Caco-2 (cell line): ENCODE data around the gene C16orf74. TPM values are rescaled to one million over a fixed set of nuclear protein-coding genes. Genes with fewer than 3 reads are reported as not detected.
A peak's percentile ranks its signal among the peaks of the same experiment; 100 is the strongest.

ENCODE experiments used
- BruUV-seq: library from RNA; stranded (reverse); fragments of 400-500 nt; replicated peaks from 2 replicates; lab custom pipeline; 2021; lab: Mats Ljungman, UMichigan
- CTCF ChIA-PET: fragments of 300-600 bp; sonication (Branson Sonifier 250); formaldehyde crosslinking; loops from one replicate; lab custom pipeline; 2022; ENCODE audit warnings: antibody characterized with exemption; lab: Charles Lee
- POLR2A ChIA-PET: fragments of 300-600 bp; sonication (Branson Sonifier 250); formaldehyde crosslinking; loops from one replicate; lab custom pipeline; 2022; ENCODE audit warnings: antibody characterized with exemption; lab: Charles Lee
- DNase-seq, 2 experiments: peaks; one replicate each; pipeline versions ENCODE4 v3.0.0 to v3.0.0-alpha.2; 2020 to 2022
- H3K27me3 ChIP-seq: replicated peaks from 2 replicates; pipeline ENCODE4 v1.6.0; 2011; ENCODE audit warnings: low read length; ENCODE audit not compliant: control insufficient read depth, insufficient read depth
- H3K36me3 ChIP-seq: 2 replicates; pipeline ENCODE4 v1.5.1; 2011; ENCODE audit warnings: low read length; ENCODE audit not compliant: control insufficient read depth, insufficient read depth
- H3K4me1 ChIP-seq: fragments of 250-450 bp; sonication (Bioruptor Pico); 2 replicates; pipeline ENCODE4 v1.5.1; 2020; ENCODE audit warnings: mild to moderate bottlenecking
- H3K4me3 ChIP-seq: 2 replicates; pipeline ENCODE4 v1.5.1; 2011; ENCODE audit warnings: low read depth, mild to moderate bottlenecking, control low read depth, low read length
- H3K9me3 ChIP-seq: fragments of 250-450 bp; sonication (Bioruptor Pico); 2 replicates; pipeline ENCODE4 v1.5.1; 2020; ENCODE audit warnings: mild to moderate bottlenecking, moderate library complexity
- H3K27ac Mint-ChIP-seq: one replicate; pipeline ENCODE4 v1.8.0; 2022; ENCODE audit warnings: mixed read lengths; ENCODE audit not compliant: unreplicated experiment
- H3K27me3 Mint-ChIP-seq: one replicate; pipeline ENCODE4 v1.8.0; 2022; ENCODE audit warnings: mixed read lengths; ENCODE audit not compliant: insufficient read depth, unreplicated experiment
- H3K36me3 Mint-ChIP-seq: one replicate; pipeline ENCODE4 v1.8.0; 2022; ENCODE audit warnings: mild to moderate bottlenecking, mixed read lengths; ENCODE audit not compliant: insufficient read depth, unreplicated experiment
- H3K4me1 Mint-ChIP-seq: one replicate; pipeline ENCODE4 v1.8.0; 2022; ENCODE audit warnings: low read depth, mixed read lengths; ENCODE audit not compliant: unreplicated experiment
- H3K4me3 Mint-ChIP-seq: one replicate; pipeline ENCODE4 v1.8.0; 2022; ENCODE audit warnings: mild to moderate bottlenecking, moderate library complexity, mixed read lengths; ENCODE audit not compliant: unreplicated experiment
- H3K9me3 Mint-ChIP-seq: one replicate; pipeline ENCODE4 v1.8.0; 2022; ENCODE audit warnings: mixed read lengths; ENCODE audit not compliant: unreplicated experiment
- CTCF ChIP-seq, 2 experiments: fragments of 200-600 bp in 1 of 2; IDR thresholded peaks; 1 replicate in 1 of 2; 2 replicates in 1 of 2; pipeline versions ENCODE4 v1.5.1 to v1.8.0; 2011 to 2022; ENCODE audit warnings: antibody characterized with exemption in 1 of 2, control low read depth in 1 of 2, inconsistent platforms in 1 of 2, low read depth in 1 of 2, low read length in 1 of 2, mild to moderate bottlenecking in 1 of 2, moderate library complexity in 1 of 2; ENCODE audit not compliant: insufficient read depth in 1 of 2, severe bottlenecking in 1 of 2, unreplicated experiment in 1 of 2
- intact Hi-C: fragments of 100-400 bp; cut with micrococcal nuclease; formaldehyde crosslinking; loops from one replicate; pipeline ENCODE4 v1.10.0; 2022; ENCODE audit not compliant: unreplicated experiment
- total RNA-seq: library from RNA; stranded (reverse); gene quantifications from 2 replicates; pipeline ENCODE4 v1.2.3, GENCODE V29; 2022

The C16orf74 gene
- total RNA-seq, 1 experiment from 2014 or later, result 4.0 TPM

GRCh38 chr16:85687651-85688471 is 63.0 kb downstream of the C16orf74 start:
- Mint-ChIP-seq H3K4me3 (peak overlapping the region; percentile 79), H3K9me3 (no peaks in the 10 kb centered on the region), H3K36me3 (peaks cover 49% of the 10 kb centered on the region), H3K27me3 (no peaks in the 10 kb centered on the region), H3K27ac (peak overlapping the region; percentile 66), H3K4me1 (peaks cover 24% of the 10 kb centered on the region)
- no peak for DNase-seq
- CTCF ChIA-PET, result interaction anchor here (0.9 to 2.7 kb wide), 3 partner anchors 12 to 37 kb away, joined by 3 to 16 read pairs (median 5); no protein-coding TSS in a partner anchor
- TF ChIP-seq CTCF (IDR thresholded peaks at IDR 0.05; ENCODE audit: insufficient read depth in 1 of 2, low read depth in 1 of 2, low read length in 1 of 2, severe bottlenecking in 1 of 2, unreplicated experiment in 1 of 2), result no peak
- Histone ChIP-seq H3K27me3 (no peaks in the 10 kb centered on the region), H3K4me3 (peak overlapping the region; percentile 96), H3K4me1 (peaks cover 32% of the 10 kb centered on the region), H3K9me3 (no peaks in the 10 kb centered on the region), H3K36me3 (peaks cover 3% of the 10 kb centered on the region; the same call in 1 of the 2 replicates)
- POLR2A ChIA-PET, result interaction anchor here (1.1 kb wide), 1 partner anchor 9 kb away, joined by 3 read pairs; no protein-coding TSS in a partner anchor
- BruUV-seq, result no TSS peak
- intact Hi-C loops, result loop anchor here (5.0 kb wide), 1 partner anchor 209 kb away; the partner anchor contains the start of gene IRF8

- Histone ChIP-seq H3K36me3 (peaks cover 3% of the 10 kb centered on the region; the same call in 1 of the 2 replicates), H3K9me3 (no peaks in the 10 kb centered on the region), H3K4me1 (peaks cover 32% of the 10 kb centered on the region), H3K27me3 (no peaks in the 10 kb centered on the region), H3K4me3 (no peak overlapping the region)
- BruUV-seq, result no TSS peak
- no peak overlapping the region for H3K27ac Mint-ChIP-seq
- peak overlapping the region; percentile 79 for H3K4me3 Mint-ChIP-seq
- intact Hi-C loops, result loop anchor here (5.0 kb wide), 1 partner anchor 210 kb away; the partner anchor contains the start of gene IRF8
- CTCF ChIA-PET, result no interaction called here
- H3K9me3 Mint-ChIP-seq, result no peaks in the 10 kb centered on the region
- POLR2A ChIA-PET, result no interaction called here
- no peak for TF ChIP-seq CTCF (IDR thresholded peaks at IDR 0.05; ENCODE audit: insufficient read depth in 1 of 2, low read depth in 1 of 2, low read length in 1 of 2, severe bottlenecking in 1 of 2, unreplicated experiment in 1 of 2)
- no peak for DNase-seq
- peaks cover 24% of the 10 kb centered on the region for H3K4me1 Mint-ChIP-seq
- no peaks in the 10 kb centered on the region for H3K27me3 Mint-ChIP-seq
- H3K36me3 Mint-ChIP-seq, result peaks cover 49% of the 10 kb centered on the region
Observed at GRCh38 chr16:85686912-85687591, 63.8 kb downstream of the C16orf74 start.

GRCh38 chr16:85685251-85685650 is 65.6 kb downstream of the C16orf74 start:
- no peak overlapping the region for H3K27ac Mint-ChIP-seq
- BruUV-seq, result no TSS peak
- no peak for DNase-seq
- Histone ChIP-seq H3K36me3 (peaks cover 3% of the 10 kb centered on the region; the same call in 1 of the 2 replicates), H3K4me3 (no peak overlapping the region), H3K27me3 (no peaks in the 10 kb centered on the region), H3K4me1 (peaks cover 28% of the 10 kb centered on the region), H3K9me3 (no peaks in the 10 kb centered on the region)
- peaks cover 62% of the 10 kb centered on the region for H3K36me3 Mint-ChIP-seq
- no peaks in the 10 kb centered on the region for H3K27me3 Mint-ChIP-seq
- ChIA-PET POLR2A (no interaction called here), CTCF (interaction anchor here (0.7 to 1.7 kb wide), 2 partner anchors 10 to 12 kb away, joined by 4 to 5 read pairs; no protein-coding TSS in a partner anchor)
- intact Hi-C loops, result loop anchor here (5.0 kb wide), 1 partner anchor 212 kb away; the partner anchor contains the start of gene IRF8
- H3K4me1 Mint-ChIP-seq, result peaks cover 31% of the 10 kb centered on the region
- TF ChIP-seq CTCF (IDR thresholded peaks at IDR 0.05; ENCODE audit: insufficient read depth in 1 of 2, low read depth in 1 of 2, low read length in 1 of 2, severe bottlenecking in 1 of 2, unreplicated experiment in 1 of 2), result no peak
- no peak overlapping the region for H3K4me3 Mint-ChIP-seq
- no peaks in the 10 kb centered on the region for H3K9me3 Mint-ChIP-seq
